NAMALWA (cell line): ENCODE results near the gene SEC24B.
"Not testable (repeated sequence)": the region's sequence is repeated elsewhere in the genome, so short reads cannot be mapped to it uniquely, and the experiment has no call there.

Experiments used
- DNase-seq: peaks from one replicate; pipeline ENCODE4 v3.0.0-alpha.2; 2015; ENCODE audit warnings: low spot score

Gene SEC24B

DNA sequence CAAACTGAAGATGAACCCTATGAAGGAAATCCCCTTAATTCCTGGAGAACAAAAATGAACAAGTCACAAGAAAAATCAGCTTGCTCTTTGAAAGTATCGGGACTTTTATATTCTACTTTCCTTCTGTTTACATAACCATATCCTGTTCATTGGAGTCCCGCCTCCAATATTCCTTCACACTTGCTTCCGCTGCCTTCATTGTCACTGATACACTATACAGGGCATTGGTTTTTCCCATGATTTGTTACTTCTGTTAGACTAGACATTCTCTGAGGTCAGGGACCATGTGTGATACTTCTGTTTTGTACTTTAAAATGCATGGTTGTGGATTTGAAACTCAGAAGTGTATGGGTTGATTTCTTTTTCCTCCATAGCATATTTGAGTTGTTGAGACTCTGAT is 145.2 kb downstream of the SEC24B start:
- no peak for DNase-seq

DNA sequence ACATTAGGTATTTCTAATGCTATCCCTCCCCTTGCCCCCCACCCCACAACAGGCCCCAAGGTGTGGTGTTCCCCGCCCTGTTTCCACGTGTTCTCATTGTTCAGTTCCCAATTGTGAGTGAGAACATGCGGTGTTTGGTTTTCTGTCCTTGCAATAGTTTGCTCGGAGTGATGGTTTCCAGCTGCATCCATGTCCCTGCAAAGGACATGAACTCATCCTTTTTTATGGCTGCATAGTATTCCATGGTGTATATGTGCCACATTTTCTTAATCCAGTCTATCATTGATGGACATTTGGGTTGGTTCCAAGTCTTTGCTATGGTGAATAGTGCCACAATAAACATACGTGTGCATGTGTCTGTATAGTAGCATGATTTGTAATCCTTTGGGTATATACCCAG is 146.4 kb downstream of the SEC24B start:
- not testable (repeated sequence) for DNase-seq

DNA sequence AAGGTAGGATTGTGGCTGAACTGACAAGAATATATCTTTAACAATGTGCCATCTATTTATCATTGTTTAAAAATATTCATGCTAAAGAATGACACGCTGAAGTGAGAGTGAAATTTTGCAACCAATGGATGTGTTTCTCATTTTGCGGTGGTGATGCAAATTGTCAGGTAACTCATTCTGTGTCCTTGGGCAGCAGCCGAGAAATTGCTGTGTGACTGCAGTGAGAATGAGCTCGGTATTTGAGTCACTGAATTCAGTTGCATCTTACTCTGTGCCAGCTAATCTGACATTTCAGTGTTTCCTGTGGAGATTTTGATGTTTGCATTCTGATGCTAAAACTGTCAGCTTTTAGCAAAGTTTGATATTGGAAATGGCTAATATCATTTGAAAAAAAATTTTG is 154.6 kb downstream of the SEC24B start:
- no peak for DNase-seq

DNA sequence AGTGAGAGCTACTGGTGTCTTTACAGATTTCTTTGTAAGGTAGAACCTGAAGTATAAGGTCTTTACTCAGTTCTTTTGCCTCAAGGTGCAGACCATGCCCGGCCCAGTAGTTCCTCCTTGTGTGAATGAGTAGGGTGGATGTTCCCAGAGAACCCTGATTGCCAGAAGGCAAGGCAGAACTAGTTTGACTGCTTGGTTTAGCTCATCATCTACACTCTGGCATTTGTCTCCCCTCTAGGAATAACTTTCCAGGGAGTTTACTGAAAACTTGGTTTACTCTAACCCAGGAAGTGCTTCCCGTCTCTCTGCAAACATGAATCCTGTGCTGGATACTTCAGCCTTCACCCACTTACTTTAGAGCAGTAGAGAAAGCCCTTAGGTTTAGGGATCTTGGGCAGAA is 155.5 kb downstream of the SEC24B start:
- DNase-seq = no peak

DNA sequence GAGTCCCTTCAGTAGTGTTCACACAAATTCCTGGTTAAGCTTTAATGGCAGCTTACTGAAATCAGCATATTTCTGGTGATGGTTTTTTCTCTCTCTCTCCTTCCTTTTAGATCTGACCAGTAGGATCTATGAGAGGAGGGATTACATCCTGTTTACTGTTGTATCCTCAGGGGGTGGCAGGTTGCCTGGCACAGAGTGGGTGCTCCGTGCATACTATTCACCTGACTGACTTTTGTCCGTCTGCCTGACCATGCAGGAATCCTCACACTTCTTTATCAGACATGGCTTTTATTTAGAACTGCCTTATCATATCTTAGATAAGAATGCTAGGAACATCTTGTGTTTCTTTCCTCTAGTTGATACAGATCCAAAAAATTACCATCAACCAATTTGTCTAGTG is 156.0 kb downstream of the SEC24B start:
- no peak for DNase-seq
